Activated effector memory CD4-positive, alpha-beta T cell treated with anti-CD3 and anti-CD28 coated beads, Interleukin-2, amount 50 U/mL, for 16 hours (primary cell): ENCODE data around the gene CHST8.

ENCODE experiments used
- DNase-seq: peaks from one replicate; pipeline ENCODE4 v3.0.0-alpha.2; 2020

Gene CHST8

DNA sequence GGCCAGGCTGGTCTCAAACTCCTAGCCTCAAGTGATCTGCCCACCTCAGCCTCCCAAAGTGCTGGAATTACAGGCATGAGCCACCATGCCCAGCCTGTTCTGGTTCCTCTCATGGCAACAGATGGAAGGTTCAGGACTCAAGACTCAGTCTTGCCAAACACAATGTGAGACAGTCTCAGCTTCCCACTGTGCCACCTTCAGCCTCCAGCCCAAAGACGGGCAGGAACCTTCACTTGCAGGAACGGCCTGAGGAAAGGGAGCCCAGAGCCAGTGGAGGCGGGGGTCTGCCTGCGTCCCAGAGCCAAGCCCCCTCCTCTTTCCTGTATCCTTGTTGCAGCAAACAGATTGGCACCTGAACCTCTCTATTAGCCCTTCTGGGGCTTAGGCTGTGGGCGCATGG lies 2.9 kb upstream of the CHST8 start:
- DNase-seq = peak; percentile 3

DNA sequence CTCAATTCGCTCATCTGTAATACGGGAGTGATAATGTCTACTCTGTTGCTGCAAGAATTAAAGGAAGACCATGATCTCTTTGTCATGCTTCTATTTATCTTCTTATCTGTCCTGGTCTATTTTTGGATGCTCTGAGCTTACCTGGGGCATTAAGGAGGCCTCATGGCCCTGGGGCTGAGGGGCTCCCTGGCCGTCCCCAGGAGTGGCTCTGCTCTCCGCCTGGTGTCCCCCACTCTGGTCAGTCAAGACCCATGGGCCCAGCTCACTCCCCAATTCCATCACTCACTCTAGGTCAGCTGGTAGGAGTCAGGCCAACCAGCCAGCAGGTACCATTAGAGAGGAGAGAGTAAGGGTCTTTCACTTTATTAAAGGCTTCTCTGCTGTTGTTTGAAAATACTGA lies 1.1 kb upstream of the CHST8 start:
- DNase-seq = peak; percentile 14

DNA sequence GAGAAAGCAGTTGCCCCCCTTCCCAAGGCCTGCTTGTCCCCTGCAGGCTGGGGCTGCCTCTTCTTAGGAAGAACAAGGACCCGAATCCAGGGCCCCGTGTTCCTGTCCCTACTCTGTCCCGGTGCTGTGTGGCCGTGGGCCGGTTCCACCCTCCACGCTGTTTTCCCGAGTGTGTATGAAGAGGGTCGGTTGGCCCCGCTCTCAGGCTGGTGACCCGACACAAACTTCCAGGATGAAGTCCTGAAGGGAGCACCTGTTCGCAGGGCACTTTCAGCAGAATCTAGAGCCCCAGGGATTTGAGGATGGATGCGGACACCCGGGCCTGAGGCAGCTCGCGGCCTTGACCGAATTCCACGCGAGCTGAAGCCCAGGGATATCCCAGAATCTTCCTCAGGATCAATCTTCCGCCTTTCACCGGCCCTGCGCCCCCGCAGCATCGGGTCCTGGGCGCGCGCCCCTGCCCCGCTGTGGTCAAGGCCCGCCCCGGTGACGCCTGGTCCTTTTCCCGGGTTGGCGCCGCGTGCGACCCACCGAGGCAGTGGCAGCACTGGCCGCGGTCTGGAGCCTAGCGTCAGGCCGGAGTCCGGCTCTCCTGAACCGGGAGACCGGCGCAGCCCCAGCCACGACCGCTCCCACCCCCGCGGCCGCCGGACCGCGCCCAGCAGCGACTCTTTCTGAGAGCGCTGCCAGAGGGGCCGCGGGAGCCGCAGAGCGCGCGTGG lies 528 bp upstream of the CHST8 start:
- DNase-seq = peak; percentile 46

DNA sequence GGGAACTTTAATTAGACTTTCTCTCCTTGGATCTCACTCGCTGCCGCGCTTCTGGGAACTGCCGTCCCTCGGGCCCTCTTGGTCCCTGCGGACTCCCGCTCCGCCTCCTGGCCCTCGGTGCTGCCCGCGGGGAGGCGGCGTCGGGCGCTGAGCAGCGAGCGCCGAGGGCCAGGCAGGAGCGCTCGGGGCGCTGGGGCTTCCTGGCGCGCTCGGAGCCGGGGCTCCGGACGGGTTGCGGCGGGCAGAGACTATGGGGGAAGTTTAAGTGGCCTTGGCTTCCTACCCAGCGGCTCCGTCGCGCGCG lies 704 bp downstream of the CHST8 start:
- DNase-seq = no peak

DNA sequence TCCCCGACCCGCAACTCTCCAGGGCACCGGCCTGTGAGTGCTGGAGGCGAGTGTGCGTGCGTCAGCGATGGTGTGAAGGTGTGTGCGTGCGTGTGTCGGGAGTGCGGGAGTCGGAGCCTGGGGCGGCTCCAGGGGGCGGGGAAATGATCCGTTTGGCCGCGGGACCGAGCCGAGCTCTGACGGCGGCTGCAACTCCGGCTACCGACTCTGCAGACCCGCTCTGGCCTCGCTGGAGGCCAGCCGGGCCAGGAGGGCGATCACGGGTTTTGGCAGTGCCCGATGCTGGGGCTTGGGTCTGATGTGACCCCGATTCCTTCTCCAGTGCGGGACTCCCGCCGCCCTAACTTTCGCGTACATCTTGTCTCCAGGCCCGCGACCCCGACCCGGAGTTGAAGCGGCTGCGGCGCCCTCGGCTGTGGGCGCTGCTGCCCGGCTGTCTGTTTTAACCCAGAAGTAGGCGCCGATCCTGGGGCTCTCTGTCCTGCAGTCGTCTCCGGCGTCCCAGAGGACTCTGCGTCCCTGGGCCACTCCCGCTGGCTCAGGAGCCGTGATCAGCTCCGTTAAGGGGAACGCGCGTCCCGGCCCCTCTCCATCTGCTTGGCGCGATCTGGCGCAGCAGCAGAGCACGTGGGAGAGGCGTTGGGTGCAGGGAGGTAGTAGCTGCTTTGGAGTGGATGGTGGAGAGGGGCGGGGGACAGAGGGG lies 1.2 kb downstream of the CHST8 start:
- no peak for DNase-seq

DNA sequence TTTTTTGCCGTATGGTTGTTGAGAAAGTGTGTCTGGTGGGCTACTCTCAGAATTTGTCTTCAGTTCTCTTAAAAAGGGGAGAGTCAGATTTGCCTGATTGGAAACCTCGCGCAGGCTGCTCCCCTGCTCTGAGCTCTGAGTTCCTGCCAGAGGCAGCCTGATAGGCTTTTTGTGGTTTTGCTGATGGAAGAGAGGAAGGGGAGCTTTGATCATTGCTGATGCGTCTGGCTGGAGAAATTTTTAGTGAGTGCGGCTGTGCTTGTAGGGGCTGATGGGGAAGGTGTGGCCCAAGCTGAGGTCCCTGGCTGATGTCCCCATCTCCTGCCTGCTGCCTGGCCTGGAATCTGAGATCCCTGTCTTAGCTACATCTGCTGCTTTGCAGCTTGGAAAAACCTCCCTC lies 2.8 kb downstream of the CHST8 start:
- no peak for DNase-seq

DNA sequence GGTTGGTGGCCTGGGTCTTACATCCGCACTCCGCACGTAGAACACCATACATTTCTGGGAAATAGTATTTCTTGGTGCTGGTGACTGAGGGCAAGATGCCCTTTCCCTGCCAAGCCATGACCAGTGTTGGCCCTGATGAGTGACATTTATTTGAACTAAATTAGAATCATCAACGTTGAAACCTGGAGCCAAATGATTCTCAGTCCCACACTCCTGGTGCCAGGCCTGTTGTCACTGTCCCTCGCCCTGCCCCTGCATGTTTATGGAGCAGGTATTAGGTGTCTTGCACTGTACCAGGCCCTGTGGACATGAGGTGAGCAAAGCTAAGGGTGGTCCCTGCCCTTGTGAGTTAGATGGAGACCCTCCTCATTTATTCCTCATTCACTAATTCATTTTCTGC lies 5.8 kb downstream of the CHST8 start:
- DNase-seq = no peak

DNA sequence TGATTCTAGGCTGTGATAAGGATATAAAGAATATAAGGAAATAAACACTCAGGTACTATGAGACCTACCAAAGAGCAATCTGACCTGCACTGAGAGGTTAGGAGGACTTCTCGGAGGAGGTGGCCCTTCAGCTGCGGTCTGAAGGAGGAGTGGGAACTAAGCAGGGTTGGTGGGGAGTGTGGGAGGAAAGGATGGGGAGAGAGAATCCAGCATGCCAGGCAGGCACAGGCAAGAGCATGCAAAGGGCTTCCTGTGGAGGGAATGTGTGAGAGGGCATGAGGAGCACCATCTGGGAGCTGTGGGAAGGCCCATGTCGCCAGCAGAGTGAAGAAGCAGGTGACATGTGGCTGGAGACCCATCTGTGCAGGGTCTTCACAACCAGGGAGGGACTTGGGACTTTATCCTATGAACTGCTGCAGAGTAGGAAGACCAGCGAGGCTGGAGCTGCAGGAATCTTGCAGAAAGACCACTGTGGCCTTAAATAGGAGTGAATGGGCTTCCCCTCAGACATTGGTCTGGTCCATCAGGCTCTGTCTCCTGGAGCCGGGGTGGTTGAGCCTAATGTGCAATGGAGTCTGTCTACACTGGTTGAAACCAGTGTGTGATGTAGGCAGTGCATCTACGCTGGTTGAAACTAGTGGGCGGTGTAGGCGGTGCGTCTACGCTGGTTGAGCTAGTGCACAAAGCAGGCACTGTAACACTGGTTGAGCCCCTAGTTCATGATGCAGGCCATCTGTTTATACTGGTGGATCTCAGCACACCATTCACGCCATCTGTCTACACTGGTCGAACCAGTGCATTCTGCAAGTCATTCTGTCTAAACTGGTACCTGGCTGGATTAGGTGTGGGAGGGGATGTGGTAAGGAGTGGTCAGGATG lies 6.4 kb downstream of the CHST8 start:
- no peak for DNase-seq

DNA sequence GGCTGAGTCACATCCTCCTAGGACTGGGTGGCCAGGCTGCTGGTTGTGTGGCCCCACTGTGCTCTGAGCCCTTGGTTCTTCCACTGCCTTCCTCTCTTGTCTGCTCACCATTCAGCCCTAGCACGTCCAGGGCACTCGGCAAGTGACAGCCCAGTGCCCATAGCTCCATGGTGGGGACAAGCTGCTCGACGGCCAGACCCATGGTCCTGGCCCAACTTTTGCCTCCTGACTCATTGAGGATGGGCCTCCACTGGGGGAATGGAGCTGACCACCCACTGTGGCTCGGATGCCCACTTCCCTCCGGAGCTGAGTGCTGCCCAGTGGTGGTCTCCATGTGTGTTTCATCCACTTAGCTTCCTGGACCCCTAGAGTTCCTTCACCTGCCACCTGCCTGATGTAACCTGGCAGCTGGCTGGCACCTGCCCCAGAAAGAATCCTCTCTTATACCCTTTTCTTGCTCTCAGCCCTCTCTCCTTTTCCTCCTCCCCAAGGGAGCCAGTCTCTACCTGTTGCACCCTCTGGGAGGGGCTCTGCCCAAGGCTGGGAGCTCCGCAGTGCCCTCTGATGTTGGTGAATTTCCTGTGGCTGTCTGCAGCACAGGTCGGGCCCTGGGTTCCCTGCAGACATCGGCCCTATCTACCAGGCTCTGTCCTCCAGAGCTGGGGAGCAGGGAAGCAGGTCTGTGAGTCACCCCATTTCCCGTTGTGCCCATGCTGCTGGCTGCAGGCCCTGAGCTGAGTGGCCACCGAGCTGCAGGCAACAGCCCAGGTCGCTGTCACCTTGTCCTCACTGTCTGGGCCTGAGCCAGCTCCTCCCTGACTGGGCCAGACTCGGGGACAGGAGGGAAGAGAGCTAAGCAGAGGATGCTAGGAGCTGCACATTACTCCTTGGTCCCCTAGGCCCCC lies 7.4 kb downstream of the CHST8 start:
- DNase-seq = no peak

DNA sequence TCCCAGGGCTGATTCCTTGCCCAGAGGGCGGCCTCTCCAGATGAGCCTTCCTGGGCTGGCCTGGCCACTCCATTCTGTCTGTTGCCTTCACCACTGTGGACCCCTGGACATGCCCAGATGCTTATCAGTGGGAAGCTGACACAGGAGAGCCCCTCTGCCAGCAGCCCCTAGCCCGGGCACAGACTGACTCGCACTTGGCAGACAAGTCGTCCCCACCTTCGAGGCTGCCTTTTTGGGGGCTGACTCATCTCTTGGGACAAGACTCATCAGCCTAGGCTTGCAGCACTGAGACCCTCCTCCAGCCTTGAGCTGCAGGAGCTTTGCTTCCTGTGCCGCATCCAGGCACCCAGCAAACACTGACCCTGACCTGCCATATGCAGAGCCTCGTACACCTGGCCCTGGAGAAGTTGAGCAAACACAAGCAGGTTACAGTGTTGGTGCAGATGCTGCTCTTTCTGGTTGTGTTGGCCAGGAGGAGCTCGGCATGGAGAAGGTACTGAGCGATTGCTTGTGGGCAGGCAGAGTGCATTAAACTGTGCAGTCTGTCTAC lies 8.1 kb downstream of the CHST8 start:
- DNase-seq = no peak

DNA sequence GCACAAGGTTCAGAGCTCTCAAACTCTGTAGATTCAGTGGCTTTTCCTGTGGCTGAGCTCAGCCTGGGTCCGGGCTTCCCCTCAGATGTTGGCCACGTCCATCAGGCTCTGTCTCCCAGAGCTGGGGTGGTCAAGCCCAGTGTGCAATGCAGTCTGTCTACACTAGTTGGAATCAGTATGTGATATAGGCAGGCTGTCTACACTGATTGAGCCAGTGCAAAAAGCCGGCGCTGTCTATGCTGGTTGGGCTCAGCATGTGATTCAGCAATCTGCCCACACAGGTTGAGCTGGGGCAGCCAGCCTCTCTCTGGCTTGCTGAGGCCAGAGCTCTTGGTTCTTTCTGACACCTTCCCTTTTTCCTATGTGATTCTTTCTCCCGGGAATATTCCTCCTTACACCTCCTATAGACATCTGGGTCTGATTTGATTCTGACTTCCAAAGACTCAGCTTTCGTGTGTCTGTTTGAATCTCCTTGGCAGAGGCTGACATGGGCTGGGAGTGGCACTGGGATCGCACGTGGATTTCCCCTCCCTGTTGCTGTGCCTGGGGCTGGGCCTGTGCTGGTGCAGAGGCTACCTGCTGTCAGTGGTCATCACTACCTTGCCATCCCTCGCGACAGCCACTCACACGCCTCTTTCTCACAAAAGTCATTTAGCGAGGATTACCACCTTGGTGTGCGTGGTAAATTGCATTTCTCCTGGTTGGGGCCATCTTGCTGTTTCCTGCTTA lies 9.3 kb downstream of the CHST8 start:
- no peak for DNase-seq

DNA sequence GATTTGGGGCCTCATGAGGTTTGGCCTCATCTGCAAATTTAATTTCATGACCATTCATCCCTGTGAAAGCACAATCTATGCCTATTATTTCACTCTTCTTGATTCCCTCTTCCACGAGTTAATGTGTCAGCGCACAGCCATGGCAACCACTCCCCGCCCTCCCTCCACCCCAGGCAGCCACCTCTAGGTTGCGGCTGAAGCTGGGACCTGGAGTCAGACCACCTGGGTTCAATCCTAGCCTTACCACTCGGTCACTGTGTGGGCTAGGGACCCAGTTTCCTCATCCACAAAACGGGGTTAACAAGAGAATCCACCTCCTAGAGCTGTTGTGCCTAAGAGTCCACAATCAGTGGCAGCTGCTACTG lies 9.8 kb downstream of the CHST8 start:
- DNase-seq = no peak

DNA sequence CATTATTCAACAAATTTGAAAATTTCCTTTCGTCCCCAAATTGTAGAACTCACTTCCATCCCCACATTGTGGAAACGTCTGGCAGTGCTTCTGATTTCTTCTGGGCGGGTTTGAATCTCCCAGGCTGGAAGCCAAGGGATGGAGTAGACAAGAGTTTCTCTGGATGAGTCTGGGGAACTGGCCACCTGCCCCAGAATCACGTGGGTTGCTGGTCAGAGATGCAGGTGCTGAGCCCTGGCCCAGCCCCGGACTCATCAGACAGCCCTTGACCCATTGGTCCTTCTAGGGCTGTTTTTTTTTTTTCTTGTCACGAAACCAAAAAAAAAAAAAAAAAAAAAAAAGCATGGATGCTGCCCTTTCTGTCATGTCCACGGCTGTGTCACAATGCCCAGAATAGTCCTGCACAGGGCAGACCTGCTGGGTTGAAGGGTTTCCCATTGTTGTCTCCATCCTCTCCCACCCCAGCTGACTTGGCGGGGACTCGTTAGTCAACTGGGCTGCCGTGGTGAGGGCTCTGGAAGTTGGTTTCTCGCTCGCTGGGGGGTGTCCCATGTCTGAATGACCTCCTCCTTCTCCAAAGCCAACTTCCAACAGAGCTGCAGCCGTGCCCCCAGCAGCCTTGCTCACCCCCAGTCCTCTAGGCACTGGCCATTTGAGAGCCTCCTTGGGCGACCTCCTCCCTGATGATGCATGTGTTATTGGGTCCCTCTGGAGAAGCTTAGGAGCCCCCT lies 12.8 kb downstream of the CHST8 start:
- peak; percentile 4 for DNase-seq

DNA sequence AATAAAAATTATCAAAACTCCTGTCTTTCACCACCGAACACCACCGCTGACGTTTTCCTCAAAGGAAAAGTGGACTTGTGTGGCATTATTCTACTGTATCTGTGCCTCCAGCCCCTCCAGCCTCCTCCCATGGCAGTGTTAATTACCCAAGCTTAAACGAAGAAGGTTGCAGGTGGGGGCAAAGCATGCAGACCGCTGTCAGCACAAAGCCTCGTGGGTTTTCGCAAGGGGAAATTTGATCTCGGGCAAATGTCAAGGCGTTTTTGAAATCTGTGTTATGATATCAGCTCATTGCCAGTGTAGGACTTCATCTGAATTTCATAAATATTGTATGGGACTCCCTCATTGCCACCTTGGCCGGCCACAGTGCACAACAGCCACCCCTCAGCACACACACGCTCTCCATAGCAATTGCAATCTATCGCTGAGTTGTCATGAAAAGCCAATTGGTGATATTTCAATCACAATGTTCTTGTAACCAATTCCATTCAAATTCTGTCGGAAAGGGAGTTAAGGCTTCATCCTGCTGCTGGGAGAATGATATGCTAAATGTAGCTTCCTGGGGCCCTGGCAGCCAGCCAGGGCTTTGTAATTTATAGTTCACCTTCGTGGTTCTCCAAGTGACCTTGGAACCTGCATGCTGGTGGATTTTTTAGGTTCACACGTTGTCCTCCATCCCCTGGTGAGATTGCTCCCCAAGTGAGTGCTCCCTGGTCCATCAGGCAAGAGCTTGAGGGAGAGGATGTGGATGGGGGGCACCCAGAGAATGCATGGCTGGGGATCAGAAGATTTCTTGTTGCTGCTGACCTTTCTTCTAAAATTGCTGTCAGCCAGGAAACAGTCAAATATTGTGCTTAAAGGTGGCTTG lies 16.6 kb downstream of the CHST8 start:
- peak; percentile 44 for DNase-seq

DNA sequence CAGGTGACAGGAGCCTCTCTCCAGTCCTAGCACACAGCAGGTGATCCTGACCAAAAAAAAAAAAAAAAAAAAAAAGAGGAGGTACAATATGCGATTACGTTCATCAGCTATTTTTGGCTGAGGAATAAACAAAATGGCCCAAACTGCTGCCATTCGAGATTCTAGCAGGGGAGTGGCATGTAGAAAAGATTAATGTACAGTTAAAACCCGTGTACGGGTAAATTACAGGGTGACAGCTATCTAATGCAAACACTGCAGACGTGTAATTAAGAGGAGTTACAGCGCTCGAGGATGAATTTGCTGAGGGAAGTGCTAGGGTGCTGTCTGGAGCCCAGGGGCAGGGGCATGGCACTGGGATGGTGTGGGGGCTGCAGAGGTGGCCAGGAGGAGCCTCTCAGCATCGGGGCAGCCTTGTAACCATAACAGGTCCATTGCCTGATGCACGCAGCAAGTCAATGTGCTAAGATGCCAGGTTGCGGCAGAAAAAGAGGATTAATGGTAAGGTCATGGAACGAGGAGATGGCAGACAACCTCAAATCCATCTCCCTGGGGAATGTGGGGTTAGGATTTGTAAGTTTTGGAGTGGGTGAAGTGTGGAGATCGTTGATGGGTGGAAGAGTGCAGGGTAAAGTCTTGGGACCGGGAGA lies 17.4 kb downstream of the CHST8 start:
- DNase-seq = peak; percentile 36

DNA sequence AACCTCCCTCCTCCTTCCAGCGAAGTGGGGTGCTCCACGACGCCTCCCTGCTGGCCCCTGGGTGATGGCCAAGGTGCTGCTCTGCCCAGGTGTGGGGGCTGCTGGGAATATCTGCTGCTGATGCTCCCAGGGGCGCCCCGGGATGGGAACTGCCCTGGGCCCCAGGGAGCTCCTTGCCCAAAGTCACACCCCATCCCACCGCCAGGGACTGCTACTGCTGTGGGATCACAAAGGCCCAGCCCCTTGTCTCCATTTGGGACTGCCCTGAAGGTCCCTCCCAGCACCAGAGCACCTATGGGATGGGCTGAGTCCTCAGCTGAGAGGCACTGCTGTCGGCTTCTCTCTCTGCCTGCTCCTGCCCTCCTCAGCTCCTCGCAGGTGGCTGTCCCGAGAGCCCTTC lies 19.0 kb downstream of the CHST8 start:
- peak; percentile 39 for DNase-seq

DNA sequence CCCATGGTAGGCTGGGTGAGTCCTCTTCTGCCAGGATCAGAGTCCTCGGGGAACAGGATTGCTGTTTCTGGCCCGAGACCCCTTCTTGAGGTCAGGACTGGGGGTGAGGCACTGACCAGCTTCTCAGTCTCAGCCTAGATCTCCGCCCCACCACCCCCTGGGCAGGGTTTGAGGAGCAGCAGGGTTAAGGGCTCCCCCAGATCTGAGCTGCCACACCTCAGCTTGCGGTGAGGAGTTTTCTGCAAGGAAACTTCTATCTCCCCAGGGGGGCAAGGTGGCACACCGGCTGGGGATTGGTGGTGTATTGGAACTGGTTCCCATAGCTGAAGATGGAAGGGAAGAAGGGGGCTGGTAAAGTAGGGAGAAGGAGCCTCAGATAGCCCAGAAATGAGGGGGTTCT lies 19.5 kb downstream of the CHST8 start:
- peak; percentile 51 for DNase-seq

DNA sequence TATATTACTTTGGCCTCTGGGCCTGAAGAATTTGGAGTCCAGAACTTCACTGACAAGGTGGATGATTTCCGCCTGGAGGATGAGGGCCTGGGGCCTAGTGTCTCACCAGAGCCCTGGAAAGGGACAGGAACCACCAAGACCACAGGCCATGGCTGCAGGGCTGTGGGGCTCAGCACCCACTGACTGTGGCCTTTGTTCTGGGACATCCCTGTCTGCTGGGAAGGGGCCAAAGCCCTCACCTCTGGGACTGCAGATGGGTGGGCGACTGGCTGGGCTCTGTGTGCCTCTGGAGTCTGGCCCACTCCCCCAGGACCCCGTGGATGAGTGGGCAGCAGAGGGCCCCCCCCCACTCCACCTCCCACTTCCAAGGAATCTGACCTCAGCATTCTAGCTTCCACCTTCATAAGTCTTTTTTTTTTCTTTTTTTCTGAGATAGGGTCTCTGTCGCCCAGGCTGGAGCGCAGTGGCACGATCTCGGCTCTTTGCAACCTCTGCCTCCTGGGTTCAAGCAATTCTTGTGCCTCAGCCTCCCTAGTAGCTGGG lies 20.3 kb downstream of the CHST8 start:
- peak; percentile 21 for DNase-seq

DNA sequence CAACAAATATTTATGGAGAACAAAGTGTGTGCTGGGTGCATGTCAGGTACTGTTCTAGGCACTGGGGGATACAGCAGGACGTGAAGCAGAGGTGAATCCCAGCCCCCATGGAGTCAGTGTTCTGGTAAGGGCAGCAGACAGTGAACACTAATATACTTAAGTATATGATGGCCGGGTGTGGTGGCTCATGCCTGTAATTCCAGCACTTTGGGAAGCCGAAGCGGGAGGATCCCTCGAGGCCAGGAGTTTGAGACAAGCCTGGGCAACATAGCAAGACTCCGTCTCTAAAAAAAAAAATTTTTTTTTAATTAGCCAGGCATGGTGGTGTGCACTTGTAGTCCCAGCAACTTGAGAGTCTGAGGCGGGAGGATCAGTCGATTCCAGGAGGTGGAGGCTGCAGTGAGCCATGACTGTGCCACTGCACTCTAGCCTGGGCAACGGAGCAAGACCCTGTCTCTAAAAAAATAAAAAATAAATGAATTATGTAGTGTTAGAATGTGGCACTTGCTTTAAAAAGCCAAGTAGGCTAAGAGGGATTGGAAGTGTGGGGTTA lies 22.6 kb downstream of the CHST8 start:
- DNase-seq = peak; percentile 6
